SK-N-SH (cell line): ENCODE results near the gene MINDY4. TPM values are rescaled to one million over a fixed set of nuclear protein-coding genes. Genes with fewer than 3 reads are reported as not detected.

Experiments
- CTCF ChIA-PET: fragments of 300-600, 350-600 bp; formaldehyde crosslinking; extraction: SDS; loops from one replicate; lab custom pipeline; 2021; lab: Yijun Ruan, JAX
- POLR2A ChIA-PET: fragments of 350-600 bp; sonication (Branson Sonifier 250); formaldehyde crosslinking; extraction: SDS; loops from one replicate; lab custom pipeline; 2020; ENCODE audit warnings: antibody characterized with exemption, inconsistent platforms; lab: Yijun Ruan, JAX
- DNase-seq: peaks from one replicate; pipeline ENCODE4 v3.0.0; 2012
- H2AFZ ChIP-seq: fragments of 200-600 bp; sonication (generic); 2 replicates; pipeline ENCODE4 v1.8.1; 2016; ENCODE audit warnings: antibody characterized with exemption, mild to moderate bottlenecking, low read depth
- H3F3A ChIP-seq: fragments of 200-600 bp; sonication (generic); replicated peaks from 2 replicates; pipeline ENCODE3; 2016; ENCODE audit warnings: antibody characterized with exemption, mild to moderate bottlenecking; ENCODE audit not compliant: insufficient read depth
- H3K27ac ChIP-seq, 2 experiments: fragments of 200-500 bp in 1 of 2; fragments of 200-600 bp in 1 of 2; sonication (Bioruptor generic) in 1 of 2; sonication (generic), shearing (Covaris generic) in 1 of 2; 2 replicates each; pipeline versions ENCODE4 v1.5.1 to v1.6.1; 2014 to 2016; ENCODE audit warnings: low read depth in 2 of 2, inconsistent platforms in 1 of 2, low read length in 1 of 2, mild to moderate bottlenecking in 1 of 2, mixed read lengths in 1 of 2
- H3K27me3 ChIP-seq: fragments of 200-600 bp; sonication (generic), shearing (Covaris generic); 2 replicates; pipeline ENCODE4 v1.6.1; 2016; ENCODE audit warnings: mixed run types; ENCODE audit not compliant: insufficient read depth
- H3K36me3 ChIP-seq, 2 experiments: fragments of 200-500 bp in 1 of 2; fragments of 200-600 bp in 1 of 2; sonication (Bioruptor generic) in 1 of 2; sonication (generic) in 1 of 2; replicated peaks in 1 of 2; 2 replicates each; pipeline versions ENCODE3 to v1.5.1; 2014 to 2016; ENCODE audit warnings: low read length in 1 of 2, mild to moderate bottlenecking in 1 of 2; ENCODE audit not compliant: insufficient read depth in 2 of 2, control insufficient read depth in 1 of 2
- H3K4me1 ChIP-seq, 2 experiments: fragments of 200-500 bp in 1 of 2; fragments of 200-600 bp in 1 of 2; sonication (Bioruptor generic) in 1 of 2; sonication (generic), shearing (Covaris generic) in 1 of 2; 2 replicates each; pipeline versions ENCODE4 v1.5.1 to v1.6.1; 2014 to 2016; ENCODE audit warnings: low read depth in 1 of 2, low read length in 1 of 2, mixed run types in 1 of 2; ENCODE audit not compliant: insufficient read depth in 2 of 2, control insufficient read depth in 1 of 2
- H3K4me2 ChIP-seq: fragments of 200-600 bp; sonication (generic), shearing (Covaris generic); 2 replicates; pipeline ENCODE4 v1.6.1; 2017; ENCODE audit warnings: mixed run types
- H3K4me3 ChIP-seq, 2 experiments: fragments of 200-500 bp in 1 of 2; fragments of 200-600 bp in 1 of 2; sonication (Bioruptor generic) in 1 of 2; sonication (generic), shearing (Covaris generic) in 1 of 2; 2 replicates each; pipeline versions ENCODE4 v1.5.1 to v1.8.1; 2014 to 2016; ENCODE audit warnings: low read depth in 2 of 2, inconsistent platforms in 1 of 2, low read length in 1 of 2, mild to moderate bottlenecking in 1 of 2, mixed read lengths in 1 of 2, moderate library complexity in 1 of 2
- H3K79me2 ChIP-seq: fragments of 200-600 bp; sonication (generic); 2 replicates; pipeline ENCODE4 v1.8.1; 2017; ENCODE audit warnings: mild to moderate bottlenecking; ENCODE audit not compliant: insufficient read depth
- H3K9ac ChIP-seq: fragments of 200-600 bp; sonication (generic); 2 replicates; pipeline ENCODE4 v1.6.1; 2017; ENCODE audit warnings: mixed run types
- H3K9me2 ChIP-seq: fragments of 200-600 bp; sonication (generic); 2 replicates; pipeline ENCODE4 v1.6.1; 2017; ENCODE audit warnings: mixed run types
- H3K9me3 ChIP-seq: fragments of 200-600 bp; sonication (generic); 2 replicates; pipeline ENCODE4 v1.6.1; 2017; ENCODE audit warnings: mixed run types, mild to moderate bottlenecking, moderate library complexity
- H4K20me1 ChIP-seq: fragments of 200-600 bp; sonication (generic); 2 replicates; pipeline ENCODE4 v1.6.1; 2017; ENCODE audit warnings: mild to moderate bottlenecking, mixed run types; ENCODE audit not compliant: insufficient read depth
- FOXM1 ChIP-seq: IDR thresholded peaks from 2 replicates; pipeline ENCODE4 v1.4.0; 2012; ENCODE audit warnings: low read depth, mild to moderate bottlenecking
- GABPA ChIP-seq: IDR thresholded peaks from 2 replicates; pipeline ENCODE4 v1.4.0; 2012; ENCODE audit warnings: low read depth, mild to moderate bottlenecking
- GATA2 ChIP-seq: sonication (generic); formaldehyde crosslinking; IDR thresholded peaks from 2 replicates; pipeline ENCODE4 v1.5.0; 2020; ENCODE audit warnings: mild to moderate bottlenecking, missing genetic modification reagents
- NFIC ChIP-seq: IDR thresholded peaks from 2 replicates; pipeline ENCODE4 v1.4.0; 2012; ENCODE audit warnings: borderline replicate concordance
- NRF1 ChIP-seq: IDR thresholded peaks from 2 replicates; pipeline ENCODE4 v1.6.1; 2012; ENCODE audit warnings: low read depth, mild to moderate bottlenecking, low read length
- POLR2AphosphoS5 ChIP-seq: IDR thresholded peaks from 2 replicates; pipeline ENCODE4 v1.6.1; 2012; ENCODE audit warnings: low read depth, low read length
- RFX5 ChIP-seq: IDR thresholded peaks from 2 replicates; pipeline ENCODE4 v1.6.1; 2012; ENCODE audit warnings: mild to moderate bottlenecking, improper control_type of control experiment, low read length
- RXRA ChIP-seq: IDR thresholded peaks from 2 replicates; pipeline ENCODE4 v1.4.0; 2012; ENCODE audit warnings: low read depth, mild to moderate bottlenecking, borderline replicate concordance
- SIN3A ChIP-seq: IDR thresholded peaks from 2 replicates; pipeline ENCODE4 v1.6.1; 2012; ENCODE audit warnings: low read depth, mild to moderate bottlenecking, low read length, moderate library complexity, borderline replicate concordance
- SMC3 ChIP-seq: IDR thresholded peaks from 2 replicates; pipeline ENCODE4 v1.6.1; 2012; ENCODE audit warnings: low read depth, low read length, improper control_type of control experiment
- TAF1 ChIP-seq: IDR thresholded peaks from 2 replicates; pipeline ENCODE4 v1.6.1; 2012; ENCODE audit warnings: low read depth, mild to moderate bottlenecking, low read length, moderate library complexity, borderline replicate concordance
- YY1 ChIP-seq: IDR thresholded peaks from 2 replicates; pipeline ENCODE4 v1.4.0; 2012; ENCODE audit warnings: low read depth, mild to moderate bottlenecking
- WGBS: methylation state at CpG from one replicate; pipeline ENCODE4 v1.1.6; 2017; ENCODE audit warnings: low lambda C conversion rate; 5-methylcytosine and 5-hydroxymethylcytosine counted together
- polyA plus RNA-seq, 3 experiments: library from polyadenylated mRNA; depleted of rRNA; stranded (reverse); fragments of >200 nt; gene quantifications; 2 replicates each; pipeline ENCODE4 v1.2.3, GENCODE V29; 2012
- TF ChIP-seq, protein P1 (sequence below): IDR thresholded peaks from 2 replicates; pipeline ENCODE4 v1.6.1; 2012; ENCODE audit warnings: mild to moderate bottlenecking, low read depth, low read length, moderate library complexity
- TF ChIP-seq, protein P2 (sequence below): IDR thresholded peaks from 2 replicates; pipeline ENCODE4 v1.4.0; 2012; ENCODE audit warnings: low read depth, borderline replicate concordance
- TF ChIP-seq, protein P3 (sequence below): IDR thresholded peaks from 2 replicates; pipeline ENCODE4 v1.4.0; 2012; ENCODE audit warnings: low read depth, borderline replicate concordance
- TF ChIP-seq, protein P4 (sequence below): fragments of 200-600 bp; sonication (generic); IDR thresholded peaks from 2 replicates; pipeline ENCODE4 v1.6.1; 2017; ENCODE audit warnings: antibody characterized with exemption, mild to moderate bottlenecking, moderate library complexity
- TF ChIP-seq, protein P5 (sequence below): fragments of 150-350 bp; IDR thresholded peaks from 2 replicates; pipeline ENCODE4 v1.6.1; 2017; ENCODE audit warnings: antibody characterized with exemption, low read length, low read depth, borderline replicate concordance

Gene MINDY4
- polyA plus RNA-seq, 1 of the 3 experiments (the other 2 are of a cell fraction), result 1.8 TPM

DNA sequence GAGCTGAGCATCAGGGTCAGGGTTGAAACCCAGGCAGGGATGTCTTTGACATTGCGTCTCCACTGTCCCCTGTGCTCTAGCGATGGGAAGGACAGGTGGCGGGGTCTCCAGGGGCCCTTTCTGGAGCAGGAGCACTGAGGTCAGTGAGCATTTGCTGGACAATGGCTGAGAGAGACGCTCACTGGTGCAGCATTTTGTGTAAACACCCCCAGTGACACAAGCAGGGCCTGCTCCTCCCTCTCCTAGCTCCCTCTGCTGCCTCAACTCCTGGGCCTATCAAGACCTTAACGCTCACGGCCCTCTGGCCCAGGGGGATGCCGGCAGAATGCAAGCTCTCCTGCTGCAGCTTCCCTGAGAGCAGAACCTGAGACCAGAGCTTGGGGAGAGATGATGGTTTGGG is 36.7 kb upstream of the MINDY4 start:
- Histone ChIP-seq H3K27ac (no peak overlapping the region), H3K27me3 (peaks cover 64% of the 10 kb centered on the region), H3K9ac (no peak overlapping the region), H3K36me3 (no peaks in the 10 kb centered on the region), H4K20me1 (no peaks in the 10 kb centered on the region), H3K79me2 (no peaks in the 10 kb centered on the region), H3K9me3 (no peaks in the 10 kb centered on the region), H3K4me2 (no peak overlapping the region), H3K4me3 (no peak overlapping the region; a peak in 1 of 4 replicates), H3K4me1 (peaks cover 0 to 5% of the 10 kb centered on the region in 2 experiments; a peak in 1 of 4 replicates), H3K9me2 (no peaks in the 10 kb centered on the region), H3F3A (no peaks in the 10 kb centered on the region), H2AFZ (no peak overlapping the region)
- 54% methylated on average over 7 of the region's 7 CpGs for WGBS
- ChIA-PET CTCF (interaction anchor here (1.0 to 2.0 kb wide), 3 partner anchors 11 to 52 kb away, joined by 4 to 10 read pairs (median 6); partner anchors contain the start of gene CRHR2), POLR2A (no interaction called here)
- TF ChIP-seq RXRA (no peak), RFX5 (no peak), SMC3 (no peak), FOXM1 (no peak), GABPA (no peak), GATA2 (CRISPR knock-in tag) (no peak)
- TF ChIP-seq, protein P1, sequence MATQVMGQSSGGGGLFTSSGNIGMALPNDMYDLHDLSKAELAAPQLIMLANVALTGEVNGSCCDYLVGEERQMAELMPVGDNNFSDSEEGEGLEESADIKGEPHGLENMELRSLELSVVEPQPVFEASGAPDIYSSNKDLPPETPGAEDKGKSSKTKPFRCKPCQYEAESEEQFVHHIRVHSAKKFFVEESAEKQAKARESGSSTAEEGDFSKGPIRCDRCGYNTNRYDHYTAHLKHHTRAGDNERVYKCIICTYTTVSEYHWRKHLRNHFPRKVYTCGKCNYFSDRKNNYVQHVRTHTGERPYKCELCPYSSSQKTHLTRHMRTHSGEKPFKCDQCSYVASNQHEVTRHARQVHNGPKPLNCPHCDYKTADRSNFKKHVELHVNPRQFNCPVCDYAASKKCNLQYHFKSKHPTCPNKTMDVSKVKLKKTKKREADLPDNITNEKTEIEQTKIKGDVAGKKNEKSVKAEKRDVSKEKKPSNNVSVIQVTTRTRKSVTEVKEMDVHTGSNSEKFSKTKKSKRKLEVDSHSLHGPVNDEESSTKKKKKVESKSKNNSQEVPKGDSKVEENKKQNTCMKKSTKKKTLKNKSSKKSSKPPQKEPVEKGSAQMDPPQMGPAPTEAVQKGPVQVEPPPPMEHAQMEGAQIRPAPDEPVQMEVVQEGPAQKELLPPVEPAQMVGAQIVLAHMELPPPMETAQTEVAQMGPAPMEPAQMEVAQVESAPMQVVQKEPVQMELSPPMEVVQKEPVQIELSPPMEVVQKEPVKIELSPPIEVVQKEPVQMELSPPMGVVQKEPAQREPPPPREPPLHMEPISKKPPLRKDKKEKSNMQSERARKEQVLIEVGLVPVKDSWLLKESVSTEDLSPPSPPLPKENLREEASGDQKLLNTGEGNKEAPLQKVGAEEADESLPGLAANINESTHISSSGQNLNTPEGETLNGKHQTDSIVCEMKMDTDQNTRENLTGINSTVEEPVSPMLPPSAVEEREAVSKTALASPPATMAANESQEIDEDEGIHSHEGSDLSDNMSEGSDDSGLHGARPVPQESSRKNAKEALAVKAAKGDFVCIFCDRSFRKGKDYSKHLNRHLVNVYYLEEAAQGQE, result no peak
- TF ChIP-seq, protein P2, sequence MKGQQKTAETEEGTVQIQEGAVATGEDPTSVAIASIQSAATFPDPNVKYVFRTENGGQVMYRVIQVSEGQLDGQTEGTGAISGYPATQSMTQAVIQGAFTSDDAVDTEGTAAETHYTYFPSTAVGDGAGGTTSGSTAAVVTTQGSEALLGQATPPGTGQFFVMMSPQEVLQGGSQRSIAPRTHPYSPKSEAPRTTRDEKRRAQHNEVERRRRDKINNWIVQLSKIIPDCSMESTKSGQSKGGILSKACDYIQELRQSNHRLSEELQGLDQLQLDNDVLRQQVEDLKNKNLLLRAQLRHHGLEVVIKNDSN, result no peak
- TF ChIP-seq, protein P3, sequence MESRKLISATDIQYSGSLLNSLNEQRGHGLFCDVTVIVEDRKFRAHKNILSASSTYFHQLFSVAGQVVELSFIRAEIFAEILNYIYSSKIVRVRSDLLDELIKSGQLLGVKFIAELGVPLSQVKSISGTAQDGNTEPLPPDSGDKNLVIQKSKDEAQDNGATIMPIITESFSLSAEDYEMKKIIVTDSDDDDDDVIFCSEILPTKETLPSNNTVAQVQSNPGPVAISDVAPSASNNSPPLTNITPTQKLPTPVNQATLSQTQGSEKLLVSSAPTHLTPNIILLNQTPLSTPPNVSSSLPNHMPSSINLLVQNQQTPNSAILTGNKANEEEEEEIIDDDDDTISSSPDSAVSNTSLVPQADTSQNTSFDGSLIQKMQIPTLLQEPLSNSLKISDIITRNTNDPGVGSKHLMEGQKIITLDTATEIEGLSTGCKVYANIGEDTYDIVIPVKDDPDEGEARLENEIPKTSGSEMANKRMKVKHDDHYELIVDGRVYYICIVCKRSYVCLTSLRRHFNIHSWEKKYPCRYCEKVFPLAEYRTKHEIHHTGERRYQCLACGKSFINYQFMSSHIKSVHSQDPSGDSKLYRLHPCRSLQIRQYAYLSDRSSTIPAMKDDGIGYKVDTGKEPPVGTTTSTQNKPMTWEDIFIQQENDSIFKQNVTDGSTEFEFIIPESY, result no peak
- DNase-seq, result no peak

DNA sequence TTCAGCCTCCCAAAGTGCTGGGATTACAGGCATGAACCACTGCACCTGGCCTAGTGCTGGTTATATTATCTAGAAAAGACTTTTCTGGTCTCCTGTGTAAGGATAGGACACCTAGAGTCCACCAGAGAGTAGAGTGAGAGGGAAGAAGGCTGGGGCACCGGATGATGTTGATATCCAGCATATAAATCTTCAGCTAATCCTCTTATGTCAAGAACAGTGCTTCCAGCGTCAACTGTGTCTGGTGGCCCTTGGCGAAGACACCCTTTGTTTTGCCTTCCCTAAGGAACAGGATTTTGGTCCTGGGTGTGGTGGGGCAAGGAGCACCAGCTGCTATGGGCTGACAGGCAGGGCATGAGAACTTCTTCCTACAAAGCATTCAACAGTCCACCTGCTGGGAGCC is 35.6 kb upstream of the MINDY4 start:
- no peak overlapping the region for H3K4me2 ChIP-seq
- no peaks in the 10 kb centered on the region for H4K20me1 ChIP-seq
- ChIA-PET CTCF (interaction anchor here (1.0 to 2.0 kb wide), 4 partner anchors 10 to 460 kb away, joined by 4 to 10 read pairs (median 4); no protein-coding TSS in a partner anchor), POLR2A (no interaction called here)
- H3F3A ChIP-seq, result no peaks in the 10 kb centered on the region
- no peak overlapping the region for H3K27ac ChIP-seq
- no peak overlapping the region for H3K9ac ChIP-seq
- H3K9me2 ChIP-seq, result no peaks in the 10 kb centered on the region
- DNase-seq, result no peak
- no peaks in the 10 kb centered on the region for H3K9me3 ChIP-seq
- H2AFZ ChIP-seq, result no peak overlapping the region
- no peaks in the 10 kb centered on the region for H3K79me2 ChIP-seq
- 25% methylated on average over 3 of the region's 3 CpGs for WGBS
- H3K4me1 ChIP-seq, result peaks cover 0 to 7% of the 10 kb centered on the region in 2 experiments; a peak in 1 of 4 replicates
- no peaks in the 10 kb centered on the region for H3K36me3 ChIP-seq
- no peak overlapping the region for H3K4me3 ChIP-seq
- H3K27me3 ChIP-seq, result peaks cover 56% of the 10 kb centered on the region
- TF ChIP-seq NFIC, result no peak
- TF ChIP-seq RFX5, result no peak
- no peak for TF ChIP-seq YY1
- TF ChIP-seq, protein P2, result no peak
- TF ChIP-seq, protein P4, sequence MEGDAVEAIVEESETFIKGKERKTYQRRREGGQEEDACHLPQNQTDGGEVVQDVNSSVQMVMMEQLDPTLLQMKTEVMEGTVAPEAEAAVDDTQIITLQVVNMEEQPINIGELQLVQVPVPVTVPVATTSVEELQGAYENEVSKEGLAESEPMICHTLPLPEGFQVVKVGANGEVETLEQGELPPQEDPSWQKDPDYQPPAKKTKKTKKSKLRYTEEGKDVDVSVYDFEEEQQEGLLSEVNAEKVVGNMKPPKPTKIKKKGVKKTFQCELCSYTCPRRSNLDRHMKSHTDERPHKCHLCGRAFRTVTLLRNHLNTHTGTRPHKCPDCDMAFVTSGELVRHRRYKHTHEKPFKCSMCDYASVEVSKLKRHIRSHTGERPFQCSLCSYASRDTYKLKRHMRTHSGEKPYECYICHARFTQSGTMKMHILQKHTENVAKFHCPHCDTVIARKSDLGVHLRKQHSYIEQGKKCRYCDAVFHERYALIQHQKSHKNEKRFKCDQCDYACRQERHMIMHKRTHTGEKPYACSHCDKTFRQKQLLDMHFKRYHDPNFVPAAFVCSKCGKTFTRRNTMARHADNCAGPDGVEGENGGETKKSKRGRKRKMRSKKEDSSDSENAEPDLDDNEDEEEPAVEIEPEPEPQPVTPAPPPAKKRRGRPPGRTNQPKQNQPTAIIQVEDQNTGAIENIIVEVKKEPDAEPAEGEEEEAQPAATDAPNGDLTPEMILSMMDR, result no peak
- no peak for TF ChIP-seq GATA2 (CRISPR knock-in tag)
- TF ChIP-seq RXRA, result no peak
- TF ChIP-seq, protein P5, sequence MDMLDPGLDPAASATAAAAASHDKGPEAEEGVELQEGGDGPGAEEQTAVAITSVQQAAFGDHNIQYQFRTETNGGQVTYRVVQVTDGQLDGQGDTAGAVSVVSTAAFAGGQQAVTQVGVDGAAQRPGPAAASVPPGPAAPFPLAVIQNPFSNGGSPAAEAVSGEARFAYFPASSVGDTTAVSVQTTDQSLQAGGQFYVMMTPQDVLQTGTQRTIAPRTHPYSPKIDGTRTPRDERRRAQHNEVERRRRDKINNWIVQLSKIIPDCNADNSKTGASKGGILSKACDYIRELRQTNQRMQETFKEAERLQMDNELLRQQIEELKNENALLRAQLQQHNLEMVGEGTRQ, result no peak
- no peak for TF ChIP-seq POLR2AphosphoS5
- no peak for TF ChIP-seq TAF1
- TF ChIP-seq NRF1, result no peak
- no peak for TF ChIP-seq SIN3A
